NT2/D1 (cell line): ENCODE data around the gene ATG10.
"Not testable (repeated sequence)": the region's sequence is repeated elsewhere in the genome, so short reads cannot be mapped to it uniquely, and the experiment has no call there.

ENCODE experiments used
- DNase-seq: peaks from one replicate; pipeline ENCODE4 v3.0.0-alpha.2; 2011; ENCODE audit warnings: low read depth, low spot score
- H3K27me3 ChIP-seq: 2 replicates; pipeline ENCODE4 v1.6.0; 2011; ENCODE audit warnings: mild to moderate bottlenecking; ENCODE audit not compliant: insufficient read length, insufficient read depth
- H3K36me3 ChIP-seq: 2 replicates; pipeline ENCODE4 v1.6.1; 2011; ENCODE audit warnings: mild to moderate bottlenecking, low read length, mixed read lengths; ENCODE audit not compliant: insufficient read depth, insufficient read length
- H3K4me1 ChIP-seq: 2 replicates; pipeline ENCODE4 v1.5.1; 2011; ENCODE audit not compliant: insufficient read depth, insufficient read length
- H3K4me3 ChIP-seq: 2 replicates; pipeline ENCODE4 v1.5.1; 2011; ENCODE audit warnings: low read depth; ENCODE audit not compliant: insufficient read length
- H3K9ac ChIP-seq: 2 replicates; pipeline ENCODE4 v1.6.0; 2011; ENCODE audit warnings: low read depth; ENCODE audit not compliant: insufficient read length
- H3K9me3 ChIP-seq: 2 replicates; pipeline ENCODE4 v1.5.1; 2011; ENCODE audit warnings: mild to moderate bottlenecking, low read length; ENCODE audit not compliant: insufficient read depth
- SUZ12 ChIP-seq: IDR thresholded peaks from 2 replicates; pipeline ENCODE4 v1.6.1; 2011; ENCODE audit not compliant: insufficient read length, insufficient read depth; ENCODE audit errors: extremely low read depth
- YY1 ChIP-seq: IDR thresholded peaks from 2 replicates; pipeline ENCODE4 v1.6.1; 2011; ENCODE audit not compliant: insufficient read length, insufficient read depth
- ZNF274 ChIP-seq: IDR thresholded peaks from 2 replicates; pipeline ENCODE4 v1.6.1; 2011; ENCODE audit warnings: mild to moderate bottlenecking, low read depth, low read length

Gene ATG10

DNA sequence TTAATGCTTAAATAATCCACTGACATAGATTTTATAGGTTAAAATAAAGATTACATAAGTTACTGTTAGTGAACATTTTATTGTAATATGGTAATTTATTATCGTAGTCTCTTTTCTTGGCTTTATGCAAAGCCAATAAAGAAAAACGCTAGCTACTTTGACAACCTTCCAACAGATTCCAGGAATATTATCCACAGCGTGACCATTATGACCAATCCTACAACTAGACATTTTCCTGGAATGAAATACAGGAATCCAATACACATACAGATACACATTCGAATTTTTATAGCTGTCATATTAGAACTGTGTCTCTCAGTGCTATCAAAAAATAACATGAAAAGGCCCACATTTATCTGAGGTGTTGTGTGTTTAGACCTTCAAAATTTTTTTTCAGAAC, 293.2 kb downstream of the ATG10 start:
- Histone ChIP-seq H3K4me3 (no peak overlapping the region), H3K36me3 (peaks cover 2% of the 10 kb centered on the region), H3K9me3 (peaks cover 8% of the 10 kb centered on the region), H3K9ac (no peak overlapping the region), H3K27me3 (no peaks in the 10 kb centered on the region), H3K4me1 (no peaks in the 10 kb centered on the region)
- no peak for DNase-seq
- TF ChIP-seq ZNF274 (no peak), YY1 (no peak), SUZ12 (no peak)

DNA sequence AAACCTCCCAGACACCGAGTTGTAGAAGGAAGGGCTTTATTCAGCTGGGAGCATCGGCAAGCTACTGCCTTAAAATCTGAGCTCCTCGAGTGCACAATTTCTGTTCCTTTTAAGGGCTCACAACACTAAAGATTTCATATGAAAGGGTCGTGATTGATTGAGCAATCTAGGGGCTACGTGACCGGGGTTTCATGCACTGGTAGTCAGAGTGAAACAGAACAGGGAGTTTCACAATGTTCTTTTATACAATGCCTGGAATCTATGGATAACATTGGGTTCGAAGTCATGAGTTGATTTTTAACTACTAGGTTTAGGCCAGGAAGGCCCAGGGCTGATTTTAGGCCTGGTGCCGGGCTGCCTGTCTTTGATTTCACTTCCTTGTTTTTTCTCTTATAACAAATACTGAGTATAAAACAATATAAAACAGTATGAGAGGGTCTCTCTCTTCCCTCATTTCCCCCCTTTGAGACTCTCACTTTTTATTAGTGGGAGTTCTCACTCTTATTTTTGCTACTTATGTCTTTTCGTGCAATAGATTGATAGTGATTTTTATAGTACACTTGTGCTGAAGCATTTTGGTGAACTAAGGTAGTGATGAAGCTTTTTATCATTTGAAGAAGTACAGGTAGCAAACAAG, 295.6 kb downstream of the ATG10 start:
- H3K36me3 ChIP-seq, DNase-seq, H3K27me3 ChIP-seq, H3K9ac ChIP-seq, H3K9me3 ChIP-seq, H3K4me3 ChIP-seq, H3K4me1 ChIP-seq: not testable (repeated sequence)

DNA sequence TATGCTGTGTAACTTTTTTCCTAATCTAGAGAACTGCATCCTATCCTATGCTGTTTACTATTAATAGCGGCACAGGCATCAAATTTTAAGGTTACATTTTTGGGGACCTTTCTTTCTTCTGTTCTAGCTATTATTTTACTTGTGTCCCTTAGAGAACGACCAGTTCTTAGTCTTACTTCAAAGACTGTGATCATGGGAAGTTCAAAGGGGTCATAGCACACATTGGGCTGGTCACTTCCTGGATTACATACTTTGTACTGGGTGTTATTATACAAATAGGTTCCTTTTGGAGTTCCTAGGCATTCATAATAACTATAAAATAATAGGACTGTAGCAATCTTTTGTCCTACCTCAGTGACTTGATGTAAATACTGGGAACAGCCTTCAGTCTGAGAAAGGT, 297.5 kb downstream of the ATG10 start:
- not testable (repeated sequence) for H3K27me3 ChIP-seq, H3K4me1 ChIP-seq, H3K36me3 ChIP-seq, H3K4me3 ChIP-seq, H3K9ac ChIP-seq, DNase-seq, H3K9me3 ChIP-seq

DNA sequence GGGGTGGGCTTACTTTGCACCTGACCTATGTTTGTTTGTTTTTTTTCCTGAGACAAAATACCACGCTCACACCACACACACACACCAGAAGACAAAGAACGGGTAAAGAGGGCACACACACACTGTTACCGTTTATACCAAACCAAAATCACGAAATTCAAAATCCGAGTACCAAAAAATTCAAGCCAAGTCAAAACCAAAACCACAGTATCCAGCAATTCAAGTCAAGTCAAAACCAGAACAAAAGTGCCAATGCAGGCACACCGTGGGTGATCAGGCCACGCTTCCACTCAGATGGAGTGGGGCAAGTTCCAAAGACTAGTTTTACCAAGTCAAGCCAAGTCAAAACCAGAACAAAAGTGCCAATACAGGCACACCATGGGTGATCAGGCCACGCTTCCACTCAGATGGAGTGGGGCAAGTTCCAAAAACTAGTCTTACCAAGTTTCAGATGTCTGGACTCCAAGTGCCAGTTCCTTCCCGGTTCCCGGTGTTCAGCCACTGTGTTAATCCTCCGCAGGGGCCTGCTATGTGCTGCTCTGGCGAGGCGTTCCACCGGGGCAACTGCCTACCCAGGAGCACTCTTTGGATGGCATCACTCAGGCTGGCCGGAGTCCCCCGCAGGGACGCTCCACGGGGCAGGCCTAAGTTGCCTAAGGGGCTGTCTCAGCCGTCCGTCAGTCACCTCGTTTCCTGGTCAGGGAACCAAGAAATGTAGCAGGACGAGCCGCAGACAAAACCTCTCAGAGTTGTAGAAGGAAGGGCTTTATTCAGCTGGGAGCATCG, 300.9 kb downstream of the ATG10 start:
- H3K4me3 ChIP-seq, H3K9ac ChIP-seq, H3K27me3 ChIP-seq, H3K9me3 ChIP-seq, H3K4me1 ChIP-seq, DNase-seq: not testable (repeated sequence)
- H3K36me3 ChIP-seq: peaks cover 41% of the 10 kb centered on the region

DNA sequence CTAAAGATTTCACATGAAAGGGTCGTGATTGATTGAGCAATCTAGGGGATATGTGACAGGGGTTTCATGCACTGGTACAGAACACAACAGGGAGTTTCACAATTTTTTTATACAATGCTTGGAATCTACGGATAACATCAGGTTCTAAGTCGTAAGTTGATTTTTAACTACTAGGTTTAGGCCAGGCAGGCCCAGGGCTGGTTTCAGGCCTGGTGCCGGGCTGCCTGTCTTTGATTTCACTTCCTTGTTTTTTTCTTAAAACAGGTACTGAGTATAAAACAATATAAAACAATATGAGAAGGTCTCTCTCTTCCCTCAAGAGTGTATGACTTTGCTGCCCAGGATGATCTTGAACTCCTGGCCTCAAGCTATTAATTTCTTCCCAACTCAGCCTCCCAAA, 301.6 kb downstream of the ATG10 start:
- H3K36me3 ChIP-seq: peaks cover 42% of the 10 kb centered on the region
- not testable (repeated sequence) for H3K27me3 ChIP-seq, H3K4me3 ChIP-seq, H3K4me1 ChIP-seq, H3K9me3 ChIP-seq, H3K9ac ChIP-seq, DNase-seq

DNA sequence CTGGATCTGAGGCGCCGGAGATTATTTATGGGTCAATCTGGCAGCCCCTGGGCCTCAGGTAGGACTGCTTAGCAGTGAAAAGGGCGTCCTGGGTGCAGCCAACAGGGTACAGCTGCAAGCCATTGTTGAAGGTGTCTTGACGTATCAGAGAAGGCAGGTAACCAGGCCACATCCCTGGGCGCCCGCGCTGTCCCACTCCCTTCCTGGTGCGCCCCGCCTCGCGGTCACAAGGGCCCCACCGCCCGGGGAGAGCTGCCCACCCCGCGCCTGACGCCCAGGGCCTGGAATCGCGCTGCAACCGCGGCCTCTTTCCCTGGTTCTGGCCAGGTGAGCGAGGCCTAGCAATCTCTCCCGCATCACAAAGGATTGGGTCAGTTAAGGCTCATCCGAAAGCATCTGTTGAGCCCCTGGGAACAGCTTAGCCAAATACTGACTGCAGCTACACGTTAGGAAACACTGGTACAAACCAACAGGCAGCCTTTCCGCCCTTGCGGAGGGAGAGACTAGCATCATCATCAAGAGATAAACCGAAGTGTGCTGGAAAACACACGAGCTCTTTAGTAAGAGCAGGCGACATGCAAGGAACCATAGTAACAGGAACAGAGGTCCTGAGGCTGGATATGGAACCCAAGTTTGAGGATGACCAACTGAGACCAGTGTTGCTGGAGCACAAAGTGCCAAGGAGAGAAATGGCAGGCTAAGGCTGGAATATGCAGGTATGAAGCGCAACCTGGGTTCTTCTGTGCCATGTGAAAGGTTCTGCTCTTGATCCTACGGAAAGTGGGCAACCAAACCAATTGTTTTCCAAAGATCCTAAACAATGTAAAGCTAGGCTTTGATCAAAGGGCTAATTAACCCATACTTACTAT, 302.8 kb downstream of the ATG10 start:
- H3K4me3 ChIP-seq: no peak overlapping the region
- no peak for DNase-seq
- TF ChIP-seq YY1 (no peak), ZNF274 (no peak), SUZ12 (no peak)
- H3K36me3 ChIP-seq: peaks cover 40% of the 10 kb centered on the region
- H3K9ac ChIP-seq: no peak overlapping the region
- H3K4me1 ChIP-seq: peaks cover 2% of the 10 kb centered on the region
- no peaks in the 10 kb centered on the region for H3K27me3 ChIP-seq
- H3K9me3 ChIP-seq: no peaks in the 10 kb centered on the region

DNA sequence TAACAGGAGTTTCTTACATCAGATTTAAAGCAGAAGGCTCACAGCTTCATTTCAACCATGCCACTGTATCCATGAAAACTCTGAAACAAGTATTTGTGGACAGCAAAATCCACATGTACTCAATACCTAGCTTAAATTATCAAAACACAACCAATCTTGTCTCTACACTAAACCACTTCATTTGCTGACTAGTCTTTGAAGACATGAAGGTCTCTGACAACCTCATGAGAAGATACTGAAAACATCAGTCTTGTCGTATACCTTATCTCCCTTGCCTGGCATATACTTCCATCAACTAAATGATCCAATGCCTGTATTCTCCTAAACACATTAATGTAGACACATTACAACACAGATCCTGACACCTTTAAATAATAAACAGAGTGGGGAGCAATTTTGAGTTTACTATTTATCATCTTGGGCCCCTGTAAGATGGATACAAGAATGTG, 303.4 kb downstream of the ATG10 start:
- H3K4me1 ChIP-seq: peaks cover 2% of the 10 kb centered on the region
- DNase-seq: no peak
- no peak for TF ChIP-seq ZNF274
- no peak for TF ChIP-seq YY1
- no peak for TF ChIP-seq SUZ12
- H3K36me3 ChIP-seq: peaks cover 39% of the 10 kb centered on the region
- H3K27me3 ChIP-seq: no peaks in the 10 kb centered on the region
- H3K9ac ChIP-seq: no peak overlapping the region
- no peaks in the 10 kb centered on the region for H3K9me3 ChIP-seq
- H3K4me3 ChIP-seq: no peak overlapping the region
